NCI-H524 treated with DMSO at 0.1 percent for 48 hours (cell line): ENCODE results near the gene RFTN2.
"Not testable (repeated sequence)": the region's sequence is repeated elsewhere in the genome, so short reads cannot be mapped to it uniquely, and the experiment has no call there.

Experiments
- DNase-seq: peaks from one replicate; lab custom pipeline; 2025; lab: John Stamatoyannopoulos, UW

RFTN2 gene

DNA sequence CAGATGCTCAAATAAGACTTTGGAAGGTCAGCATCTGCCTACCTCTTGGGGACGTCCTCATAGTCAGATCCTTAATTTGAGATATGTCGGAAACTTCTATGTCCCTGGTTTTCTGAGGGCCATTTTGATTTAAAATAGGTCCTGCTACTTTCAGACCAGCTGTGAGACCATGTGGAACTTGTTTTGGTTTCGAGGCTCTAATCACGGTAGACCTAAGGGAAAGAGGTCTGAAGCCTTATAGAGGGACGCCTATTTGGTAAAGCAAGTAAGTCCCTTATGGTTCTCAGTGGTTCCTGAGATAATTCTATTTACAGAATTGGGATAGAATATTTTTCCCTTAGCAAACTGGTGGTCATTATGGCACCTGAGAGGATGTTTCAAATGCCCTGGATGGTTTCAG is 75.1 kb downstream of the RFTN2 start:
- no peak for DNase-seq

DNA sequence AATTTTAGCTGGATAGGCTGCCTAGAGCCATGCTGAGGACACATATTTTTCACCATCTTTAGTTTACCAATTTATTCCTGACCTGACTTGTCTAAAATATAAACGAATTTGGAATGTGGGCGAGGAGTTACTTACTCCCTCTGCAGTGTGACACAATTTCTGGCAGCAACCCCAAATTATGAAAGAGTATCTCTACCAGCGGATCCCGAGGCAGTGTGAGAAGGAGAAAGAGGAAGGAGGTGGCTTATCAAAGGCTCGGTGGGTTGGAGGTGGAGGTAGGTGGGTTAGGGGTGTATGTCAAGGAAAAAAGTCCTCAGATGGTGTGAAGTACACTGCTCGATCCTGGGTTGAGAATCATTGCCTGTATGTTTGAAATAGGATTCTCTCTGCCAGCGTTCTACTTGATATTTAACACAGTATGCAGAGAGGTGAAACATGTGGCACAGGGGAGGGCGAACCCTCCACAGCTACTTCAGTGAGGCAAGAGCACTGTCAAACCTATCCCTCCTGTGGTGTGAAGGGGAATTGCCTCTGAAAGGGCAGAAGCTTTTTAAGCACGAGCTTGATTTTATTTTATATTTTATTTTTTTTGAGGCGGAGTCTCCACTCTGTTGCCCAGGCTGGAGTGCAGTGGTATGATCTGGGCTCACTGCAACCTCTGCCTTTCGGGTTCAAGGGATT is 76.0 kb downstream of the RFTN2 start:
- DNase-seq, result peak; percentile 22

DNA sequence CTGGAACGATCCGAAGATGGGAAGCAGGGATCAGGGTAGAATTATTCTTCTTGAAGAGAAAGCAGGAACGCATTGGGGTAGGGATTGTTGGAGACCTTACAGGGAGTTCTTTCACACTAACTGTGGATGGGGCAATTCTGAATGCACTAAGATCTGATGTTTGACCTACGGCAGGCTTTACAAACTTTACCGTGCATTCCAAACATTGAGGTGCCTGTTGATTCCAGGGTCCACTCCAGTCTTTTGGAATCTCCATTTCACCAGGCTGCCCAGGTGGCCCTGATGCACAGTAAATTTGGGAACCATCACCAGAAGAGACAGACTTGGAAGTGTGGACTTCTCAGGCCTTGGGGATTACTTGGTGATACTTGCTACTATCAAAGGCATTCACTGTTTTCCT is 76.9 kb downstream of the RFTN2 start:
- DNase-seq, result no peak

DNA sequence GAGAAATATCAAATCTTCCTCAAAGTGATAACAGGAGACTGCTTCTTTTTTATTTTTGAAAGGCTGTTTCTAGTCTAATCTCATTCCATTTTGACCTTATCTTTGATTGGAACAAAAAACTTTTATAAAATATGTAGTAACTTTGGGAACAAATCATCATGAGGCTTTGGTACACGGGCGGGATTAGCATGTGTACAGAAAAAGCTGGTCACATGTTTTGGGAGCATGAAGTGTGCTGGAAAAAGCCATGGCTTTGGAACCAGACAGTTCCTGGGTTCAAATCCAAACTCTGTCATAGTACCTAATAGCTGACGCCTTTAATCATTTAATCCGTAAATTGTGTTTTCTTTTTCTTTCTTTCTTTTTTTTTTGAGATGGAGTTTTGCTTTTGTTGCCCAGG is 78.2 kb downstream of the RFTN2 start:
- DNase-seq, result no peak

DNA sequence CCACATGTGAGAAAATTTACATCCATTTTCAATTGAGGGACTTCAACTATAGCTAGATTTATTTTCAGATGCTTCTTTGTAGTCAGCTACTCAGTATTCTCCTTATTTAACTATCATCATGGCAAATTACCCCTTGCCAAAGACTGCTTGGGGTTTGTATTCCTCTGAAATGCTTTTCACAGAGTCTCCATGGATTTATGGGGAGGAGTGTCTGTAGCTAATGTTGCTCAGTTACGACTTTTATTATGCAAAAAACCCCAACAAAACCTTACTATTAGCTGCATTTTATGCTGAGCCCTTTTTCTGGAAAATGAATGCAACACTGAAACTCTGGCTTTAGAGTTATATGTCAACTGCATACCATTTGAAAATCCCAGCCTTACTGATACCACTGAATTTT is 78.6 kb downstream of the RFTN2 start:
- no peak for DNase-seq

DNA sequence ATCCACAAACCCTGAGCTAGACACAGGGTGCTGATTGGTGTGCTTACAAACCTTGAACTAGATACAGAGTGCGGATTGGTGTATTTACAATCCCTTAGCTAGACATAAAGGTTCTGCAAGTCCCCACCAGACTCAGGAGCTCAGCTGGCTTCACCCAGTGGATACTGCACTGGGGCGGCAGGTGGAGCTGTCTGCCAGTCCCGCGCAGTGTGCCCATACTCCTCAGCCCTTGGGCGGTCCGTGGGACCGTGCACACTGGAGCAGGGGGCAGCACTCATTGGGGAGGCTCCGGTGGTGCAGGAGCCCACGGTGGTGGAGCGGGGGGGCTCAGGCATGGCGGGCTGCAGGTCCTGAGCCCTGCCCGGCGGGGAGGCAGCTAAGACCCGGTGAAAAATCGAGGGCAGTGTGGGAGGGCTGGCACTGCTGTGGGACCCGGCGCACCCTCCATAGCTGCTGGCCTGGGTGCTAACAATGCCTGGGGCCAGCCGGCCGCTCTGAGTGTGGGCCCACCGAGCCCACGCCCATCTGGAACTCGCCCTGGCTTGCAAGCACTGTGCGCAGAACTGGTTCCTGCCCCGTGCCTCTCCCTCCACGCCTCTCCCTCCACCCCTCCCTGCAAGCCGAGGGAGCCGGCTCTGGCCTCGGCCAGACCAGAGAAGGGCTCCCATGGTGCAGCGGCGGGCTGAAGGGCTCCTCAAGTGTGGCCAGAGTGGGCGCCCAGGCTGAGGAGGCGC is 83.9 kb downstream of the RFTN2 start:
- DNase-seq, result no peak

DNA sequence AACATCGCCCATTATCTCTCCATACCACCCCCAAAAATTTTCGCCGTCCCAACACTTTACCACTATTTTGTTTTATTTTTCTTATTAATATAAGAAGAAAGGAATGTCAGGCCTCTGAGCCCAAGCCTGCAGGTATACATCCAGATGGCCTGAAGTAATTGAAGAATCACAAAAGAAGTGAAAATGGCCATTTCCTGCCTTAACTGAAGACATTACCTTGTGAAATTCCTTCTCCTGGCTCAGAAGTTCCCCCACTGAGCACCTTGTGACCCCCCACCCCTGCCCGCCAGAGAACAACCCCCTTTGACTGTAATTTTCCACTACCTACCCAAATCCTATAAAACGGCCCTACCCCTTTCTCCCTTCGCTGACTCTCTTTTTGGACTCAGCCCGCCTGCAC is 88.1 kb downstream of the RFTN2 start:
- DNase-seq, result not testable (repeated sequence)

DNA sequence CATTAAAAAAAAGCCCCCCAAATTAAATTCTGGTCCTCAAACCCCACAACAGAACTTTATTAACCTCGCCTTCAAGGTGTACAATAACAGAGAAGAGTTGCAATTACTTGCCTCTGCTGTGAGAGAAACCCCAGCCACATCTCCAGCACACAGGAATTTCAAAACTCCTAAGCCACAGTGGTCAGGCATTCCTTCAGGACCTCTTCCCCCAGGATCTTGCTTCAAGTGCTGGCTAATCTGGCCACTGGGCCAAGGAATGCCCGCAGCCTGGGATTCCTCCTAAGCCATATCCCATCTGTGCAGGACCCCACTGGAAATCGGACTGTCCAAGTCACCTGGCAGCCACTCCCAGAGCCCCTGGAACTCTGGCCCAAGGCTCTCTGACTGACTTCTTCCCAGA is 95.2 kb downstream of the RFTN2 start:
- DNase-seq, result not testable (repeated sequence)

DNA sequence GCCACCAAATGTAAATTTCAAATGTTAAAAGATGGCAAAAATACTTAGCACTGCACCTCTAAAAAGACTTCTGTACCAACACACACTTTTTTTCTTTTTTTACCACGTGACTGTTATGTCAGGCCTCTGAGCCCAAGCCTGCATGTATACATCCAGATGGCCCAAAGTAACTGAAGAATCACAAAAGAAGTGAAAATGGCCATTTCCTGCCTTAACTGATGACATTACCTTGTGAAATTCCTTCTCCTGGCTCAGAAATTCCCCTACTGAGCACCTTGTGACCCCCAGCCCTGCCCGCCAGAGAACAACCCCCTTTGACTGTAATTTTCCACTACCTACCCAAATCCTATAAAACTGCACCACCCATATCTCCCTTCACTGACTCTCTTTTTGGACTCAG is 97.1 kb downstream of the RFTN2 start:
- DNase-seq, result not testable (repeated sequence)

DNA sequence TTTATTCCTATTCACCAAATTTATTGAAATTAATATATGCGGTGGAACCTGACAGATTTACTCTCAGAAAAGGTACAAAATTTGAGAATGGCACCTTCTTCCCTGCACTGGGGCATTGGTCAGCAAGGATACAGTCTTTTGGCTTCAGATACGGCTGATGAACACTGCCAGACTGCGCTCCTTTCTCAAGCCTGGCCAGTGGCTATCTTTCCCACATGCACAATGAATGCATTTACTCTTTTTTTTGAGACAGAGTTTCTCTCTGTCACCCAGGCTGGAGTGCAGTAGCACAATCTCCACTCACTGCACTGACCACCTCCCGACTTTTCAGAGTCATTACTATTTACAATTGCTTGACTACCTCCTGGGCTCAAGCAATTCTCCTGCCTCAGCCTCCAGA is 97.9 kb downstream of the RFTN2 start:
- DNase-seq, result no peak

DNA sequence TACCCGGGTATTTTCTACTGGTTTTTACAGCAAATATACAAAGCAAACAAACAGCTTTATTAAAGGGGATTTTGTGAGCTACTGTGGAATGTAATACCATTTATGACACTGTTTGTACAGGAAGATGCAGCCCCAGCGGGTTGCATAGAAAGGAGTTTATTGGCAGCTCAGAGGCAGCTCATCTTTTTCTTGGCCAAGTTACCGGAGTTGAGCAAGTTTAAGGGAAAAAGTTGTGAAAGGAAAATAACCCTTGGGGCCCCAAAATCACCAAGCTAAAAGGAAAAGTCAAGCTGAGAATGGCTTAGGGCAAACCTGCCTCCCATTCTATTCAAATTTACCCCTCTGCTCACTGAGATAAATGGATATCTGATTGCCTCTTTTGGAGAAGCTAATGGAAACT is 98.8 kb downstream of the RFTN2 start:
- no peak for DNase-seq

DNA sequence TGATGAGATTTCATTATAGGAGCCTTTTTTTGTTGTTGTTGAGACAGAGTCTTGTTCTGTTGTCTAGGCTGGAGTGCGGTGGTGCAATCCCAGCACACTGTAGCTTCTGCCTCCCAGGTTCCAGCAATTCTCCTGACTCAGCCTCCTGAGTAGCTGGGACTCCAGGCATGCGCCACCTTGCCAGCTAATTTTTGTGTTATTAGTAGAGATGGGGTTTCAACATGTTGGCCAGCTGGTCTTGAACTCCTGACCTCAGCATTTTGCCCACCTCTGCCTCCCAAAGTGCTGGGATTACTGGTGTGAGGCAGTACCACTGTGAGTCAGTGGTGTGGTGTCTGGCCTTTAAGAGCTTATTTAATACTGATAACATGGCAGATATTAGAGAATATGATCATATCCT is 99.4 kb downstream of the RFTN2 start:
- DNase-seq, result no peak

DNA sequence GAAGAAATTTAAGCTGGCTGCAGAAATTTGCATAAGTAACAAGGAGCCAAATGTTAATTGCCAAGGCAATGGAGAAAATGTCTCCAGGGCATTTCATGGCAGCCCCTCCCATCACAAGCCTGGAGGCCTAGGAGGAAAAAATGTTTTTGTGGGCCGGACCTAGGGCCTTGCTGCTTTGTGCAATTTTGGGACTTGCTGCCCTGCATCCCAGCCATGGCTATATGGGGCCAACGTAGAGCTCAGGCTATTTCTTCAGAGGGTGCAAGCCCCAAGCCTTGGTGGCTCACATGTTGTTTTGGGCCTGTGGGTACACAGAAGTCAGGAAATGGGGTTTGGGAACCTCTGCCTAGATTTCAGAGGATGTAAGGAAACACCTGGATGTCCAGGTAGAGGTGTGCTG is 101.8 kb downstream of the RFTN2 start:
- DNase-seq, result no peak

DNA sequence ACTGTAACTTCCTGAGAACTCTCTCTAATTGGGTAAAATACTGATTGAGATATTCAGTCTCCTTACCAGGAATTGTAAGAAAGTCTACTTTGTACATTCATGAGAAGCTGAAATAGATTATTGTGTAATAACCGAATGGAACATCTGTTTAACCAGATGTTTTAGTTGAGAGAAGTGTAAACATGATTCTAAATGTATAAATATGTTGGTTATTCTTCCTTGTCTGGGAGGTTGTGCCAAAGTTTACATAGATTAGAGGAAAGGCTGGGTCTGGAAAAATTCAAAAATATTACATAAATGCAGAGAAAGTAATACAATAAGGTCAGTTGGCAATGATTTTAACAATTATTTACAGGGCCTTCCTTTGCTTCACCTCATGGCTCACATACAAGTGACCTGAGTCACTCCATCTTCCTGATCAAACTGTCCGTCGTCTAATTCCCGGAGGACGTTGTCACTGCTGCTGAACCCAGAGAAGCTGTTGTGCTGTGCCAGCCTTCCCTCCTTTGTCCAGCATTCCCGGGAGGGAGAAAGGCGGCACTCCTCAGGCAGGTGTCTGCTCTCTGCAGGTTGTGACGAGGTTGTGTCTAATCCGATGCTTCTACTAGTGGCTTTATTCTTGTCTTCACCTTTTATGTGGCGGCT is 103.6 kb downstream of the RFTN2 start:
- no peak for DNase-seq

DNA sequence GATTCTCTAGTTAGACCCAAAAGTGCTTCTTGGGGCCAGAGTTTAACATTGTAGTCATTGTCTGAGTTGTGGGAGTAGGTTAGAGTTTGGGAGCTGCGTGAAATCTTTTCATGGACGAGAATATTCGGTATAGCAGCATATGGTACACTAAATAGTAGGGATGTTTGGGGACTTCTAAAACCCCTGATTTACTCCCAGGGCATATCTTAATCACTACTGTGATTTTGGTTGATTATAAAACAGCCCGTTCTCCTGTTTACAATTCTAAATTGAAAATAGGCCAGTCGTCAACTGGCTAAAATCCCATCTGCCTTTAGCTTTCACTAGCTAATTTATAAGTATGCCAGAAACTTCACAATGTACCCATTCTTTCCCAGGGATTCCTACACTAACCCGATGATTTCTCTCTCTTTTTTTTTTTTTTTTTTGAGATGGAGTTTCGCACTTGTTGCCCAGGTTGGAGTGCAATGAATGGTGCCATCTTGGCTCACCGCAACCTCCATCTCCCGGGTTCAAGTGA is 115.2 kb downstream of the RFTN2 start:
- DNase-seq, result no peak

DNA sequence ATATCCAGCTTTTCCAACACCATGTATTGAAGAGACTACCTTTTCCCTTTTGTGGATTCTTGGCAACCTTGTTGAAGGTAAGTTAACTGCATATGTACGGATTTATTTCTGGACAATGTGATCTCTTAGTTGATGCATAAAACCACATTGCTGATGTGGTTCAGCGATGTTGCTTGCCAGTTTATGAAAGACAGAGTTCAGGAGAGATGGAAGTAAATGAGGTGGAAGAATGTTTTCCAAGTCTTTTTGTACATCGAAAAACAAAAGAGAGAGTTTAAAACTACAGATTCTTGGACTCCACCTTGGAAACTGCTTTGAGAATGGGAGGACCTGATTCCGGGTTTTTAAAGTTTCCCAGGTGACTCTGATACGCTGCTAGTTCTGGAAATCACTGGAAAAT is 115.7 kb downstream of the RFTN2 start:
- no peak for DNase-seq

DNA sequence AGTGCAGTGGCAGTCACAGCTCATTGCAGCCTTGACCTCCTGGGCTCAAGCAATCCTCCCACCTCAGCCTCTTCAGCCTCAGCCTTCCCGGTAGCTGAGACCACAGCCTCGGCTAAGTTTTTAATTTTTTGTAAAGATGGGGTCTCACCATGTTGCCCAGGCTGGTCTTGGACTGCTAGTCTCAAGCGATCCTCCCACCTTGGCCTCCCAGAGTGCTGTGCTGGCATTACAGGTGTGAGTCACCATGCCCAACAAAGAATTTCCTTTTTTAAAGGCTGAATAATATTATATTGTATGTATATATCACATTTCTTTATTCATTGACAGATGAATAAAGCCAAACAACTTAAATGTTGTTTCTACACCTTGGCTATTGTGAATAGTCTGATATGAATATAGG is 117.0 kb downstream of the RFTN2 start:
- DNase-seq, result no peak

DNA sequence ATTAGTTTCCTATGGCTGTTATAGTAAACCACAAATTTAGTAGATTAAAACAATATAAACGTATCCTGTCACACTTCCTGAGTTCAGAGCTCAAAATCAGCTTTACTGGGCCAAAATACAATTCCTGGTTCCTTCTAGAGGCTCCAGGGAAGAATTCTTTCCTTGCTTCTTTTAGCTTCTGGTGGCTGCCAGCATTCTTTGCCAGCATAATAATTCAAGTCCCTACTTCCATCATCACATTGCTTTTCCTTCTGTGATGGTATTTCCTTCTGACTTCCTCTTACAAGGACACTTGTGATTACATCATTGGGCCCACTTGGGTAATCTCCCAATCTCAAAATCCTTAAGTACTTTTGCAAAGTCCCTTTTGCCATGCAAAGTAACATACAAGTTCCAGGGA is 118.9 kb downstream of the RFTN2 start:
- DNase-seq, result no peak

DNA sequence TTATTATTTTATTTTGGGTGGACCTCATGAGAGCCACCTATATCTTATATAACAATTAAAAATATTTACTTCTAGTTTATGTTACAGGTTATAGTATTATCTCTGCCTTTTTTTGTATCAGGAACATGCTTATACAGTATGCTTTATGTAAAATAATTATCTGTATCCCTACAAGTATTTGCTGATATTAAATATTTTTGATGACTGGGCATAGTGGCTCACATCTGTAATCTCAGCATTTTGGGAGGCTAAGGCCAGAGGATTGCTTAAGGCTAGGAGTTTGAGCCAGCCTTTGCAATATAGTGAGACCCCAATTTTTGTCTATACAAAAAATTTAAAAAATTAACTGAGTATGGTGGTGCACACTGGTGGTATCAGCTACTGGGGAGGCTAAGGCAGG is 119.9 kb downstream of the RFTN2 start:
- no peak for DNase-seq

DNA sequence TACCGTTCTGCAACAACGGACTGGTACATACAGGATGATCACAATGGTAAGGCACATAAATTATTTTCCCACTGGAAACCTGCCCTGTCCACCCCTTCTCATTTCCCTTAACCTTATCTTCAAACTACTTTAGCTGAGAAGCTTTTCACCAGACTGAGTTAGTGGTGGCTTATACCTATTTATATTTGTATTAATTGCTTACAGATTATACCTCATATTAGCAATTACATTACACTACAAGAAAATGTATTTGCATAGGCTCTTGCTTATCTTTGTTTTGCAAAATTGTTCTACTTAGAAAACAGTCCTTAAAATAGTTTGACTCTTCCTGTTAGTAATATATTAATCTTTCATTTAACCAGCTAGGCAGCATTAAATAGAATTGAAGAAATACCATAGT is 124.1 kb downstream of the RFTN2 start:
- DNase-seq, result not testable (repeated sequence)

DNA sequence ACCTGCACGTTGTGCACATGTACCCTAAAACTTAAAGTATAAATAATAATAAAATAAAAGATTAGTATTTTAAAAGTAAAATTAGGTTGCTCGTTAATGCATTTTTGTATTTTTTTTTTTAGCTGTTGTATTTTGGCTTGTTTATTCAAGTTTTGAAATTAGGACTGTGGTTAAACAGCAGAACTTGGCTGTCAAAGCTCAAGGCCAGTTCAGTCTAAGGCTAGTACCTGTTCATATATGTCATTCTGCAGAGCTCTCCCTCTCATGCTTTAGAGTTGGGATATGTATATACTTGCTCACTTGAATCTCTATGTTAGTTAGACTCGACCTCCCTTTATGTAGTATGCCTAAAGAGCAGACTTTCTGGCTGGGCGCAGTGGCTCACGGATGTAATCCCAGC is 126.8 kb downstream of the RFTN2 start:
- no peak for DNase-seq

DNA sequence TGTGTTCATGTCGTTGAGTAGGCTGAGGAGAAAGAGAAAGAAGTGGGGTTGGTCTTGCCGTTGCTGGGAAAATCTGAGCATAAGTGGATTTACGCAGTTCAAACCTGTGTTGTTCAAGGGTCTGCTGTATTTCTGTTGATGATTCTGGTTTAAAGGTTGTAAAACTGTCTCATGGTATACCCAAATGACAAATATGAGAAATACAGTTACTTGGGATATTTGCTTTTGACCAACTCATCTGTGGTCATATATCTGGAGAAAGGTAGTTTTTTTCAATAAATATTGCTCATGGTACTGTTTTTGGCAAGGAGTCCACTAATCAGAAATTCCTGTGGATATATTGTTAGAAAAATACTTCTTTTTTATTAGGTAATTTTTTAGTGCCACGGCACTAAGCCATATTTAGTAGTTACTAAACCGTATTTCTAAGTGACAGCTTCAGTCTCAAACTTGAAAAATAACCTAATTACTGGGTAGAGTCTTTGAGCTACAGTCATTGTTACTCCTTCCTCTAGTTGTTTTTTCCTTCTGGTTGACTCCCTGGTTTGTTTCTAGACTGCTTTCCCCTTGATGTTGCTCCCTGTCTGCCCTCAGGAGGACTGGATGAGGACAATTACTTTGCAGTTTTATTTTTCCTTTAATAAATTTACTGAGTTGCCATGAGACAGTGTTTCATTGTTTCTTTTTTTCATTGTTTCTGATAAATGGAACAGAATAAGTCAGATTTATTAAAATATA is 128.1 kb downstream of the RFTN2 start:
- DNase-seq, result no peak

DNA sequence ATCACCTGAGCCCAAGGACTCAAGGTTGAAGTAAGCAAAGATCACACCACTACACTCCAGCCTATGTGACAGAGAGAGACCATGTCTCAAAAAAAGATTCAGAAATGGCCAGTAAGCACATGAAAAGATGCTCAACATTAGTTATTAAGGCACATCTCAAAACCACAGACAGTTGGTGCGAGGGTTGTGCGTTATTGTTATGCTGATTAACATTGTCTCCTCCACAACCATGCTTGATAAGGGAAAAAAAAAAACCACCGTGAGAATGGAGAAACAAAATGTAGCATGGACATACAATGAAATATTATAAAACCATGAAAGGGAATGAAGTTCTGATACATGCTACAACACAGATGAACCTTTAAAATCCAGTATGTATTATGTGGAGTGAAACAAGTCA is 132.2 kb downstream of the RFTN2 start:
- DNase-seq, result no peak
